Trophoblast cell (in vitro differentiated cells and primary cell): ENCODE results near the gene RAB3GAP1.
"Not testable (repeated sequence)": the region's sequence is repeated elsewhere in the genome, so short reads cannot be mapped to it uniquely, and the experiment has no call there.

Experiments
- DNase-seq, 2 donors: peaks; one replicate each; pipeline ENCODE4 v3.0.0-alpha.2; 2016
- H2AFZ ChIP-seq: 2 replicates; pipeline ENCODE4 v1.6.1; 2013; ENCODE audit warnings: low read length, moderate library complexity, mild to moderate bottlenecking; ENCODE audit not compliant: insufficient read depth, poor library complexity
- H2AK5ac ChIP-seq: 2 replicates; pipeline ENCODE4 v1.6.1; 2013; ENCODE audit warnings: mild to moderate bottlenecking, low read length
- H2BK120ac ChIP-seq: 2 replicates; pipeline ENCODE4 v1.6.1; 2013; ENCODE audit warnings: low read length, mild to moderate bottlenecking, moderate library complexity; ENCODE audit not compliant: insufficient read depth, poor library complexity
- H2BK12ac ChIP-seq: 2 replicates; pipeline ENCODE4 v1.6.1; 2013; ENCODE audit warnings: mild to moderate bottlenecking, low read length, moderate library complexity
- H2BK5ac ChIP-seq: 2 replicates; pipeline ENCODE4 v1.6.1; 2013; ENCODE audit warnings: low read length, low read depth, moderate library complexity, mild to moderate bottlenecking; ENCODE audit not compliant: poor library complexity
- H3K14ac ChIP-seq: 2 replicates; pipeline ENCODE4 v1.6.1; 2013; ENCODE audit warnings: mild to moderate bottlenecking, low read length
- H3K18ac ChIP-seq: 2 replicates; pipeline ENCODE4 v1.6.1; 2013; ENCODE audit warnings: mild to moderate bottlenecking, low read length
- H3K23ac ChIP-seq: 2 replicates; pipeline ENCODE4 v1.6.1; 2013; ENCODE audit warnings: low read length
- H3K27ac ChIP-seq: 2 replicates; pipeline ENCODE4 v1.5.1; 2013; ENCODE audit warnings: low read depth, mild to moderate bottlenecking, inconsistent platforms, low read length, moderate library complexity
- H3K27me3 ChIP-seq: 2 replicates; pipeline ENCODE4 v1.6.1; 2013; ENCODE audit warnings: inconsistent platforms, mild to moderate bottlenecking, low read length, moderate library complexity; ENCODE audit not compliant: insufficient read depth
- H3K36me3 ChIP-seq, 2 experiments: 1 replicate in 1 of 2; 2 replicates in 1 of 2; pipeline ENCODE4 v1.6.1; 2013; ENCODE audit warnings: low read length in 2 of 2, mild to moderate bottlenecking in 2 of 2, moderate library complexity in 1 of 2; ENCODE audit not compliant: insufficient read depth in 2 of 2, control insufficient read depth in 1 of 2
- H3K4ac ChIP-seq: 2 replicates; pipeline ENCODE4 v1.6.1; 2013; ENCODE audit warnings: low read depth, mild to moderate bottlenecking, low read length, moderate library complexity
- H3K4me1 ChIP-seq, 2 experiments: 1 replicate in 1 of 2; 2 replicates in 1 of 2; pipeline ENCODE4 v1.6.1; 2013; ENCODE audit warnings: low read length in 2 of 2, mild to moderate bottlenecking in 2 of 2, moderate library complexity in 1 of 2; ENCODE audit not compliant: insufficient read depth in 2 of 2, control insufficient read depth in 1 of 2
- H3K4me2 ChIP-seq: 2 replicates; pipeline ENCODE4 v1.6.1; 2013; ENCODE audit warnings: inconsistent platforms, mild to moderate bottlenecking, low read length, moderate library complexity
- H3K4me3 ChIP-seq: 2 replicates; pipeline ENCODE4 v1.5.1; 2013; ENCODE audit warnings: mild to moderate bottlenecking, low read depth, low read length, inconsistent platforms
- H3K79me1 ChIP-seq: one replicate; pipeline ENCODE4 v1.6.1; 2013; ENCODE audit warnings: low read length
- H3K79me2 ChIP-seq: 2 replicates; pipeline ENCODE4 v1.6.1; 2013; ENCODE audit warnings: low read length, mild to moderate bottlenecking; ENCODE audit not compliant: control insufficient read depth, insufficient read depth, poor library complexity
- H3K9ac ChIP-seq: 2 replicates; pipeline ENCODE4 v1.6.1; 2013; ENCODE audit warnings: mild to moderate bottlenecking, low read length
- H3K9me3 ChIP-seq: 2 replicates; pipeline ENCODE4 v1.6.1; 2013; ENCODE audit warnings: low read depth, mild to moderate bottlenecking, control low read depth, inconsistent platforms, low read length; ENCODE audit not compliant: insufficient read depth
- H4K12ac ChIP-seq: 2 replicates; pipeline ENCODE4 v1.6.1; 2013; ENCODE audit warnings: low read depth, mild to moderate bottlenecking, low read length, moderate library complexity
- H4K8ac ChIP-seq: 2 replicates; pipeline ENCODE4 v1.6.1; 2013; ENCODE audit warnings: low read depth, mild to moderate bottlenecking, low read length, moderate library complexity
- H4K91ac ChIP-seq: one replicate; pipeline ENCODE4 v1.6.1; 2013; ENCODE audit warnings: low read depth, mild to moderate bottlenecking, low read length, moderate library complexity
- WGBS: extraction: QIAGEN DNeasy Blood & Tissue Kit; methylation state at CpG from one replicate; pipeline ENCODE4 v1.1.7; 2013; ENCODE audit warnings: missing lambda C conversion rate; ENCODE audit not compliant: insufficient read length, insufficient coverage; ENCODE audit errors: extremely low coverage; 5-methylcytosine and 5-hydroxymethylcytosine counted together

RAB3GAP1 gene

DNA sequence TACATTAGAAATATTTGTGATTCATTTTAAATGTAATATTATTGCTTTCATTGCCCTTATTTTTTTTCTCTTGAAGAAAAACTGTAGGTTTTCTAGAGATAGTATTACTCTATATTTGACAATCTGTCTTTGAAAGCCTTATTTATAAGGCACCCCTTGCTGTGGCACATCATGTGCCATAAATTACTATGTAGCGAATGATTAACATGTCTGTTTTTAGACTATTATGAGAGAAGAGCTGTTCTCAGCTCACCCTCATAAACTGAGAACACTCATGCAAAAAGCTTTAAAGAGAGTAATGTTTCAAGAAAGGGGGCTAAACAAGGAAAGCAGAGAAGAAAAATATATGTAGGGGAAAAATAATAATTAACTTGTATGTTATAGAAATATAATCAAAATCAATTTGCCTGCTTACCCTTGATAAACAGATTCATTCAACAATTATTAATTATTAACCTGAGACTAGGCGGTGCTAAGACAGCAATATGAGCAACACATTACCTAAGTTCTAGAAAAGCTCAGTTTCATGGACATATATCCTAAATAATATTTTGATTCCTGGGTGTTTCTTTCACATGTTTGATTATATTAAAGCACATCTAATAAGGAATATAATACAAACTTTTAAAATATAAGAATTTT lies 69.0 kb downstream of the RAB3GAP1 start:
- WGBS, result no CpG with 5 or more reads among the region's 2 CpGs
- H3K36me3 ChIP-seq, result peaks cover 6% of the 10 kb centered on the region in 2 experiments

DNA sequence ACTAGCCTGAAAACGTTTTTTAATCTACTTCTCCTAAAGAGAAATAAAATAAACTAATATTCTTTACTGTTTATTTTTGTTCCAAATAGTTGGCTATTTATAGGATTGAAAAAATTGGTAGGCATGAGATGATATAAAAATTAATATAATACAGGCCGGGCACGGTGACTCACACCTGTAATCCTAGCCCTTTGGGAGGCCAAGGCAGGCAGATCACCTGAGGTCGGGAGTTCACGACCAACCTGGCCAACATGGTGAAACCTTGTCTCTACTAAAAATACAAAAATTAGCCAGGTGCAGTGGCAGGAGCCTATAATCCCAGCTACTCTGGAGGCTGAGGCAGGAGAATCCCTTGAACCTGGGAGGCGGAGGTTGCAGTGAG lies 69.6 kb downstream of the RAB3GAP1 start:
- not testable (repeated sequence) for H3K27me3 ChIP-seq, H3K4me2 ChIP-seq, H2AK5ac ChIP-seq, H3K27ac ChIP-seq, H3K4me1 ChIP-seq, H3K9ac ChIP-seq, H3K4ac ChIP-seq, H3K4me3 ChIP-seq, H2AFZ ChIP-seq, H3K9me3 ChIP-seq, H2BK12ac ChIP-seq, H3K79me1 ChIP-seq, H2BK120ac ChIP-seq, H4K8ac ChIP-seq, H2BK5ac ChIP-seq, H3K79me2 ChIP-seq, H3K23ac ChIP-seq, H3K14ac ChIP-seq, H4K91ac ChIP-seq, H3K18ac ChIP-seq, DNase-seq, H4K12ac ChIP-seq, H3K36me3 ChIP-seq
- no CpG with 5 or more reads among the region's 6 CpGs for WGBS

More for the DNA sequence above, 69.0 kb downstream of the RAB3GAP1 start:
- Histone ChIP-seq H2BK5ac (no peak overlapping the region), H3K27me3 (no peaks in the 10 kb centered on the region), H2AK5ac (no peak overlapping the region), H3K4me3 (no peak overlapping the region), H4K91ac (no peak overlapping the region), H3K4me1 (no peaks in the 10 kb centered on the region), H3K9ac (no peak overlapping the region), H3K4ac (no peak overlapping the region), H3K14ac (no peak overlapping the region), H3K23ac (no peak overlapping the region), H3K18ac (no peak overlapping the region), H2BK12ac (no peak overlapping the region), H3K79me1 (no peaks in the 10 kb centered on the region), H3K4me2 (no peak overlapping the region), H4K8ac (no peak overlapping the region), H3K27ac (no peak overlapping the region), H3K79me2 (no peaks in the 10 kb centered on the region), H2BK120ac (no peak overlapping the region), H2AFZ (no peak overlapping the region), H4K12ac (no peak overlapping the region), H3K9me3 (no peaks in the 10 kb centered on the region)
- no peak for DNase-seq

DNA sequence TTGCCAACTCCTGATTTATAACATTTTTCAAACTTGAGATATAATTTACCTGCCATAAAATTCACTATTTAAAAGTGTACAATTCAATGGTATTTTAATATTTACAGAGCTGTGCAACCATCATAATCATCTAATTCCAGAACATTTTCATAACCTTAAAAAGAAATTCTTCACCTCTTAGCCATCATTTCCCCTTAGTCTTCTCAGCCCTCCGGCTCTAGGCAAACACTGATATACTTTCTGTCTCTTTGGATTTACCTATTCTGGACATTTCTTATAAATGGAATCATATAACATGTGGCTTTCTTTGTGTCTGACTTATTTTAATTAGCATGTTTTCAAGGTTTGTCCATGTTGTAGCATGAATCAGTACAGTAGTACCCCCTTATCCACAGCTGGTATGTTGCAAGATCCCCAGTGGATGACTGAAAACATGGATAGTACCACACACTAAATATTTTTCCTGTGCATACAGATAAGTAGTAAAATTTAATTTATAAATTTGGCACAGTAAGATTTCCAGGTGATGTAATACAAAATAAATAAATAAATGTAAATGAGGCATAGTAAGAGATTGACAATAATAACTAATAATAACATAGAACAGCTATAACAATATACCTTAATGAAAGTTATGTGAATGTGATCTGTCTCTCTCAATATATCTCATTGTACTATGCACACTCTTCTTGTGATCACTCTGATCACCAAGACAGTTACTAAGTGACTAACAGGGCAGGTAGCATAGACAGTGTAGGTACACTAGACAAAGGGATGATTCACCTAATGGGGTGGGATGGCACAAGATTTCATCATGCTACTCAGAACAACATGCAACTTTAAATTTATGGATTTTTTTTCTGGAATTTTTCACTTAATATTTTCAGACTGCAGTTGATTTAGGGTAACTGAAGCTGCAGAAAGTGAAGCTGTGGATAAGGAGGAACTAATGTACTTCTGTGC lies 73.1 kb downstream of the RAB3GAP1 start:
- Histone ChIP-seq H3K27ac (no peak overlapping the region), H2BK120ac (no peak overlapping the region), H3K18ac (no peak overlapping the region), H3K4me3 (no peak overlapping the region), H2BK12ac (no peak overlapping the region), H3K4me1 (no peaks in the 10 kb centered on the region), H3K14ac (no peak overlapping the region), H3K79me2 (no peaks in the 10 kb centered on the region), H4K12ac (no peak overlapping the region), H2BK5ac (no peak overlapping the region), H3K23ac (no peak overlapping the region), H3K4ac (no peak overlapping the region), H4K91ac (no peak overlapping the region), H2AFZ (no peak overlapping the region), H2AK5ac (no peak overlapping the region), H3K36me3 (peaks cover 5 to 7% of the 10 kb centered on the region in 2 experiments), H3K9ac (no peak overlapping the region), H3K9me3 (no peaks in the 10 kb centered on the region), H3K4me2 (no peak overlapping the region), H4K8ac (no peak overlapping the region), H3K79me1 (no peaks in the 10 kb centered on the region), H3K27me3 (no peaks in the 10 kb centered on the region)
- DNase-seq, result peak in 1 of 2 donors; percentile 5
- no CpG with 5 or more reads among the region's 1 CpG for WGBS

DNA sequence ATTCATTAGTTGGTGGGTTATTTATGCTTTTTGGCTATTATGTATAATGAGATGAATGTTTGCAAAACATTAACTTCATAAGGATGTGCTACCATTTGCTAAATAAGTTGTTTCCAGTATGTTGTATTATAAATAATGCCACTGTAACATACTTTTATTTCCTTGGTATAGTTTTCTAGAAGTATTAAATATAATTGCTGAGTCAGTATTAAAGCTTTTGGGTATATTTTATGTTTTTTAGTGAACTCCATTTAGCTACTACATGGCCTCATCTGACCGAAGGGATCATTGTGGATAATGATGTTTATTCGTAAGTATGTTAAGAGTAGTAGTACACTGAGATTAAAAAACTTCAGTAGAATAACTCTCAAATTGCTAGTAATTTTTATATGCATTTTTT lies 73.8 kb downstream of the RAB3GAP1 start:
- H3K4me3 ChIP-seq, result no peak overlapping the region
- H3K4me2 ChIP-seq, result no peak overlapping the region
- no peak overlapping the region for H3K18ac ChIP-seq
- H2AK5ac ChIP-seq, result no peak overlapping the region
- DNase-seq, result no peak
- no peak overlapping the region for H3K23ac ChIP-seq
- H3K14ac ChIP-seq, result no peak overlapping the region
- no peaks in the 10 kb centered on the region for H3K27me3 ChIP-seq
- no peak overlapping the region for H4K91ac ChIP-seq
- H4K12ac ChIP-seq, result no peak overlapping the region
- no peak overlapping the region for H2BK12ac ChIP-seq
- H3K4me1 ChIP-seq, result no peaks in the 10 kb centered on the region
- no CpG with 5 or more reads among the region's 2 CpGs for WGBS
- H3K4ac ChIP-seq, result no peak overlapping the region
- H4K8ac ChIP-seq, result no peak overlapping the region
- H3K27ac ChIP-seq, result no peak overlapping the region
- H2BK120ac ChIP-seq, result no peak overlapping the region
- H3K36me3 ChIP-seq, result peaks cover 7 to 8% of the 10 kb centered on the region in 2 experiments
- no peaks in the 10 kb centered on the region for H3K79me2 ChIP-seq
- no peaks in the 10 kb centered on the region for H3K9me3 ChIP-seq
- H2BK5ac ChIP-seq, result no peak overlapping the region
- H3K9ac ChIP-seq, result no peak overlapping the region
- no peak overlapping the region for H2AFZ ChIP-seq
- H3K79me1 ChIP-seq, result no peaks in the 10 kb centered on the region
